A549 (cell line): ENCODE data around the gene KRT40.

Experiments used
- CBX8 ChIP-seq: fragments of 200-600 bp; sonication (generic); IDR thresholded peaks from 2 replicates; pipeline ENCODE4 v1.6.1; 2016
- CHD4 ChIP-seq: fragments of 200-600 bp; sonication (generic); IDR thresholded peaks from 2 replicates; pipeline ENCODE4 v1.6.1; 2016; ENCODE audit warnings: antibody characterized with exemption, mild to moderate bottlenecking, borderline replicate concordance
- EP300 ChIP-seq, 2 experiments: fragments of >200 bp; sonication (Bioruptor Twin); formaldehyde crosslinking; IDR thresholded peaks; 2 replicates in 1 of 2; 3 replicates in 1 of 2; pipeline ENCODE4 v1.6.1; 2016 to 2017
- JUN ChIP-seq, 2 experiments: fragments of >200 bp; sonication (Bioruptor Twin); formaldehyde crosslinking; IDR thresholded peaks; 2 replicates in 1 of 2; 3 replicates in 1 of 2; pipeline ENCODE4 v1.6.1; 2016 to 2017
- KDM1A ChIP-seq: fragments of 200-600 bp; sonication (generic); IDR thresholded peaks from 2 replicates; pipeline ENCODE4 v1.6.1; 2016; ENCODE audit warnings: low read depth, mild to moderate bottlenecking
- MAZ ChIP-seq: fragments of 150-350 bp; IDR thresholded peaks from 2 replicates; pipeline ENCODE4 v1.6.1; 2014; ENCODE audit warnings: antibody characterized with exemption, low read depth, low read length, borderline replicate concordance
- POLR2A ChIP-seq: IDR thresholded peaks from 2 replicates; pipeline ENCODE4 v1.6.1; 2012; ENCODE audit warnings: mild to moderate bottlenecking, low read length
- POLR2AphosphoS2 ChIP-seq: conservative IDR thresholded peaks from 2 replicates; pipeline ENCODE4 v1.6.1; 2012; ENCODE audit warnings: low read length, improper control_type of control experiment, inconsistent platforms
- SREBF2 ChIP-seq: fragments of 450-650 bp; IDR thresholded peaks from 2 replicates; pipeline ENCODE4 v1.6.1; 2014; ENCODE audit warnings: mild to moderate bottlenecking, moderate library complexity
- TFCP2L1 ChIP-seq: fragments of 250-450 bp; sonication (Bioruptor Pico); IDR thresholded peaks from 2 replicates; pipeline ENCODE4 v1.5.0; 2021; ENCODE audit warnings: mild to moderate bottlenecking
- USF2 ChIP-seq: fragments of 450-650 bp; IDR thresholded peaks from 2 replicates; pipeline ENCODE4 v1.6.1; 2014; ENCODE audit warnings: antibody characterized with exemption
- TF ChIP-seq, protein P1 (sequence below): fragments of 150-350 bp; IDR thresholded peaks from 2 replicates; pipeline ENCODE4 v1.6.1; 2014; ENCODE audit warnings: low read depth, mild to moderate bottlenecking, low read length
- TF ChIP-seq, protein P2 (sequence below): fragments of >200 bp; sonication (Bioruptor Twin); formaldehyde crosslinking; IDR thresholded peaks from 3 replicates; pipeline ENCODE4 v1.5.1; 2016
- TF ChIP-seq, protein P3 (sequence below): fragments of 250-450 bp; sonication (Bioruptor Pico); IDR thresholded peaks from 2 replicates; pipeline ENCODE4 v1.5.0; 2021; ENCODE audit warnings: mild to moderate bottlenecking, moderate library complexity, borderline replicate concordance

GRCh38 chr17:40947929-40948328, 36.2 kb downstream of the KRT40 start:
- TF ChIP-seq, protein P1, sequence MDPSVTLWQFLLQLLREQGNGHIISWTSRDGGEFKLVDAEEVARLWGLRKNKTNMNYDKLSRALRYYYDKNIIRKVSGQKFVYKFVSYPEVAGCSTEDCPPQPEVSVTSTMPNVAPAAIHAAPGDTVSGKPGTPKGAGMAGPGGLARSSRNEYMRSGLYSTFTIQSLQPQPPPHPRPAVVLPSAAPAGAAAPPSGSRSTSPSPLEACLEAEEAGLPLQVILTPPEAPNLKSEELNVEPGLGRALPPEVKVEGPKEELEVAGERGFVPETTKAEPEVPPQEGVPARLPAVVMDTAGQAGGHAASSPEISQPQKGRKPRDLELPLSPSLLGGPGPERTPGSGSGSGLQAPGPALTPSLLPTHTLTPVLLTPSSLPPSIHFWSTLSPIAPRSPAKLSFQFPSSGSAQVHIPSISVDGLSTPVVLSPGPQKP, result no peak
- TF ChIP-seq, protein P2, sequence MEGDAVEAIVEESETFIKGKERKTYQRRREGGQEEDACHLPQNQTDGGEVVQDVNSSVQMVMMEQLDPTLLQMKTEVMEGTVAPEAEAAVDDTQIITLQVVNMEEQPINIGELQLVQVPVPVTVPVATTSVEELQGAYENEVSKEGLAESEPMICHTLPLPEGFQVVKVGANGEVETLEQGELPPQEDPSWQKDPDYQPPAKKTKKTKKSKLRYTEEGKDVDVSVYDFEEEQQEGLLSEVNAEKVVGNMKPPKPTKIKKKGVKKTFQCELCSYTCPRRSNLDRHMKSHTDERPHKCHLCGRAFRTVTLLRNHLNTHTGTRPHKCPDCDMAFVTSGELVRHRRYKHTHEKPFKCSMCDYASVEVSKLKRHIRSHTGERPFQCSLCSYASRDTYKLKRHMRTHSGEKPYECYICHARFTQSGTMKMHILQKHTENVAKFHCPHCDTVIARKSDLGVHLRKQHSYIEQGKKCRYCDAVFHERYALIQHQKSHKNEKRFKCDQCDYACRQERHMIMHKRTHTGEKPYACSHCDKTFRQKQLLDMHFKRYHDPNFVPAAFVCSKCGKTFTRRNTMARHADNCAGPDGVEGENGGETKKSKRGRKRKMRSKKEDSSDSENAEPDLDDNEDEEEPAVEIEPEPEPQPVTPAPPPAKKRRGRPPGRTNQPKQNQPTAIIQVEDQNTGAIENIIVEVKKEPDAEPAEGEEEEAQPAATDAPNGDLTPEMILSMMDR, result no peak
- no peak for TF ChIP-seq POLR2A
- no peak for TF ChIP-seq USF2
- TF ChIP-seq JUN (IDR thresholded peaks at IDR 0.05), result no peak
- no peak for TF ChIP-seq POLR2AphosphoS2
- TF ChIP-seq TFCP2L1 (CRISPR knock-in tag), result no peak
- TF ChIP-seq, protein P3, sequence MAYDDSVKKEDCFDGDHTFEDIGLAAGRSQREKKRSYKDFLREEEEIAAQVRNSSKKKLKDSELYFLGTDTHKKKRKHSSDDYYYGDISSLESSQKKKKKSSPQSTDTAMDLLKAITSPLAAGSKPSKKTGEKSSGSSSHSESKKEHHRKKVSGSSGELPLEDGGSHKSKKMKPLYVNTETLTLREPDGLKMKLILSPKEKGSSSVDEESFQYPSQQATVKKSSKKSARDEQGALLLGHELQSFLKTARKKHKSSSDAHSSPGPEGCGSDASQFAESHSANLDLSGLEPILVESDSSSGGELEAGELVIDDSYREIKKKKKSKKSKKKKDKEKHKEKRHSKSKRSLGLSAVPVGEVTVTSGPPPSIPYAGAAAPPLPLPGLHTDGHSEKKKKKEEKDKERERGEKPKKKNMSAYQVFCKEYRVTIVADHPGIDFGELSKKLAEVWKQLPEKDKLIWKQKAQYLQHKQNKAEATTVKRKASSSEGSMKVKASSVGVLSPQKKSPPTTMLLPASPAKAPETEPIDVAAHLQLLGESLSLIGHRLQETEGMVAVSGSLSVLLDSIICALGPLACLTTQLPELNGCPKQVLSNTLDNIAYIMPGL, result no peak
- no peak for TF ChIP-seq SREBF2
- no peak for TF ChIP-seq CBX8
- TF ChIP-seq CHD4, result no peak
- no peak for TF ChIP-seq MAZ
- TF ChIP-seq EP300 (IDR thresholded peaks at IDR 0.05), result no peak
- no peak for TF ChIP-seq KDM1A
